Upper lobe of left lung (tissue), 6 donors: Measurements from ENCODE around the gene SPTSSB. TPM values are rescaled to one million over a fixed set of nuclear protein-coding genes. Genes with fewer than 3 reads are reported as not detected.

ENCODE experiments used
- ATAC-seq, 2 donors: fragments of 200-7000 bp; cut with Tn5 transposase; one replicate each; pipeline ENCODE4 v1.9.1; 2022; ENCODE audit warnings: mild to moderate bottlenecking in 2 of 2, moderate library complexity in 2 of 2; ENCODE audit not compliant: low FRiP score in 2 of 2
- DNase-seq, 2 donors: peaks; one replicate each; pipeline ENCODE4 v3.0.0-alpha.2; 2019 to 2020
- H3K27ac ChIP-seq, 4 donors: fragments of 200-600 bp; sonication (generic); one replicate each; pipeline ENCODE4 v1.5.1; 2016 to 2019
- H3K27me3 ChIP-seq, 4 donors: fragments of 200-600 bp; sonication (generic); one replicate each; pipeline ENCODE4 v1.5.1; 2017 to 2019
- H3K36me3 ChIP-seq, 4 donors: fragments of 200-600 bp; sonication (generic); one replicate each; pipeline ENCODE4 v1.5.1; 2016 to 2019
- H3K4me1 ChIP-seq, 4 donors: fragments of 200-600 bp; sonication (generic); one replicate each; pipeline ENCODE4 v1.5.1; 2018 to 2019
- H3K4me3 ChIP-seq, 4 donors: fragments of 200-600 bp; sonication (generic); one replicate each; pipeline ENCODE4 v1.5.1; 2017 to 2019; ENCODE audit warnings: mild to moderate bottlenecking in 2 of 4, moderate library complexity in 1 of 4
- H3K9me3 ChIP-seq, 4 donors: fragments of 200-600 bp; sonication (generic); one replicate each; pipeline ENCODE4 v1.5.1; 2018 to 2019
- EP300 ChIP-seq, 4 donors: sonication (generic); formaldehyde crosslinking; IDR thresholded peaks; one replicate each; pipeline ENCODE4 v1.5.1; 2017; ENCODE audit warnings: antibody characterized with exemption in 4 of 4, control low read depth in 2 of 4
- POLR2A ChIP-seq, 4 donors: fragments of 450-650 bp; IDR thresholded peaks; one replicate each; pipeline ENCODE4 v1.5.1; 2016 to 2017; ENCODE audit warnings: antibody characterized with exemption in 4 of 4, mild to moderate bottlenecking in 2 of 4
- POLR2AphosphoS5 ChIP-seq, 2 donors: sonication (generic); formaldehyde crosslinking; IDR thresholded peaks; one replicate each; pipeline ENCODE4 v1.5.1; 2017; ENCODE audit warnings: antibody characterized with exemption in 2 of 2
- WGBS, 2 donors: methylation state at CpG; one replicate each; pipeline ENCODE4 v1.1.5; 2017 to 2018; 5-methylcytosine and 5-hydroxymethylcytosine counted together
- total RNA-seq, 6 donors: library from RNA; depleted of rRNA in 4 of 6; stranded (reverse); fragments of >200 nt in 4 of 6; gene quantifications; one replicate each; pipeline versions ENCODE4 v1.1.0 to v1.2.1, GENCODE V29; 2016 to 2021
- TF ChIP-seq, protein P1 (sequence below), 6 experiments: fragments of 450-650 bp in 4 of 6; fragments of 200-600 bp in 2 of 6; sonication (generic) in 2 of 6; IDR thresholded peaks; one replicate each; pipeline ENCODE4 v1.5.1; 2016 to 2019; ENCODE audit warnings: antibody characterized with exemption in 6 of 6
- donor health status: DM: no; HTN: no; CAD: no; lungs with moderate emphysema.
- donor health status: DM: no; HTN: yes; CAD: no; lungs with severe emphysema.

SPTSSB gene
- total RNA-seq, 6 donors from 2014 or later: 0.46 to 1.1 (median 0.98) TPM; not detected in 3

GRCh38 chr3:161414907-161415306 lies 43.6 kb upstream of the SPTSSB start:
- TF ChIP-seq POLR2A (IDR thresholded peaks at IDR 0.05): no peak
- no peak for TF ChIP-seq POLR2AphosphoS5 (IDR thresholded peaks at IDR 0.05)
- TF ChIP-seq, protein P1, sequence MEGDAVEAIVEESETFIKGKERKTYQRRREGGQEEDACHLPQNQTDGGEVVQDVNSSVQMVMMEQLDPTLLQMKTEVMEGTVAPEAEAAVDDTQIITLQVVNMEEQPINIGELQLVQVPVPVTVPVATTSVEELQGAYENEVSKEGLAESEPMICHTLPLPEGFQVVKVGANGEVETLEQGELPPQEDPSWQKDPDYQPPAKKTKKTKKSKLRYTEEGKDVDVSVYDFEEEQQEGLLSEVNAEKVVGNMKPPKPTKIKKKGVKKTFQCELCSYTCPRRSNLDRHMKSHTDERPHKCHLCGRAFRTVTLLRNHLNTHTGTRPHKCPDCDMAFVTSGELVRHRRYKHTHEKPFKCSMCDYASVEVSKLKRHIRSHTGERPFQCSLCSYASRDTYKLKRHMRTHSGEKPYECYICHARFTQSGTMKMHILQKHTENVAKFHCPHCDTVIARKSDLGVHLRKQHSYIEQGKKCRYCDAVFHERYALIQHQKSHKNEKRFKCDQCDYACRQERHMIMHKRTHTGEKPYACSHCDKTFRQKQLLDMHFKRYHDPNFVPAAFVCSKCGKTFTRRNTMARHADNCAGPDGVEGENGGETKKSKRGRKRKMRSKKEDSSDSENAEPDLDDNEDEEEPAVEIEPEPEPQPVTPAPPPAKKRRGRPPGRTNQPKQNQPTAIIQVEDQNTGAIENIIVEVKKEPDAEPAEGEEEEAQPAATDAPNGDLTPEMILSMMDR (IDR thresholded peaks at IDR 0.05): no peak
- TF ChIP-seq EP300 (IDR thresholded peaks at IDR 0.05): no peak
- H3K9me3 ChIP-seq: no peaks in the 10 kb centered on the region
- H3K27me3 ChIP-seq: no peaks in the 10 kb centered on the region
- H3K4me3 ChIP-seq: no peak overlapping the region
- 78 to 84% methylated on average over 1 of the region's 1 CpG for WGBS, 2 donors
- no peaks in the 10 kb centered on the region for H3K36me3 ChIP-seq
- no peak for DNase-seq
- H3K4me1 ChIP-seq: peaks cover 5 to 11% (median 9%) of the 10 kb centered on the region in 4 donors
- H3K27ac ChIP-seq: no peak overlapping the region
- ATAC-seq: no peak

DNA sequence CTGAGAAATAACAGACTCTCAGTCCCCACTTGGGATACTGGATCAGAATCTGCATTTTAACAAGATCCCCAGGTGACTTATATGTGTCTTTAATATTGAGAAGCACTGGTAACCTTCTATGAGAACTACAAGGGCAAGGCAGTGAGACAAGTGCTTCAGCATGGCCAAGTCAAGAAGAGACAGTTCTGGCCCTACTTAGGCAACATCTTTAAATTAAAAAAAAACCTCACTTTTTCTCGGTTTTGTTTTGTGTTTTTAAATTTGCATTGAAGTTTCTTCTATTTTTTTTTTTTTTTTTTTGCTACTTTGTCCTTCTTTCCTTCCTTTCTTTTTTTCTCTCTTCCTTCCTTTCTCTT lies 42.5 kb upstream of the SPTSSB start:
- ATAC-seq (no peak), DNase-seq (no peak)
- no peaks in the 10 kb centered on the region for H3K27me3 ChIP-seq
- no peak overlapping the region for H3K27ac ChIP-seq
- peaks cover 5 to 11% (median 9%) of the 10 kb centered on the region in 4 donors for H3K4me1 ChIP-seq
- no peak overlapping the region for H3K4me3 ChIP-seq
- TF ChIP-seq POLR2A (IDR thresholded peaks at IDR 0.05) (no peak), POLR2AphosphoS5 (IDR thresholded peaks at IDR 0.05) (no peak), EP300 (IDR thresholded peaks at IDR 0.05) (no peak)
- TF ChIP-seq, protein P1 (IDR thresholded peaks at IDR 0.05): no peak
- H3K36me3 ChIP-seq: no peaks in the 10 kb centered on the region
- H3K9me3 ChIP-seq: no peaks in the 10 kb centered on the region
- whole genome bisulfite sequencing, 2 donors: 67 to 75% methylated on average over 1 of the region's 1 CpG

- no peaks in the 10 kb centered on the region for H3K27me3 ChIP-seq
- peaks cover 5 to 11% (median 9%) of the 10 kb centered on the region in 4 donors for H3K4me1 ChIP-seq
- ATAC-seq (peak in 1 of 2 donors; percentile 13), DNase-seq (no peak)
- H3K9me3 ChIP-seq: no peaks in the 10 kb centered on the region
- 59 to 63% methylated on average over 2 of the region's 2 CpGs for WGBS, 2 donors
- H3K4me3 ChIP-seq: no peak overlapping the region
- TF ChIP-seq EP300 (IDR thresholded peaks at IDR 0.05) (no peak), POLR2A (IDR thresholded peaks at IDR 0.05) (no peak), POLR2AphosphoS5 (IDR thresholded peaks at IDR 0.05) (no peak)
- TF ChIP-seq, protein P1 (IDR thresholded peaks at IDR 0.05): no peak
- no peaks in the 10 kb centered on the region for H3K36me3 ChIP-seq
- H3K27ac ChIP-seq: no peak overlapping the region
These were observed 42.0 kb upstream of the SPTSSB start for GRCh38 chr3:161413127-161413854.

DNA sequence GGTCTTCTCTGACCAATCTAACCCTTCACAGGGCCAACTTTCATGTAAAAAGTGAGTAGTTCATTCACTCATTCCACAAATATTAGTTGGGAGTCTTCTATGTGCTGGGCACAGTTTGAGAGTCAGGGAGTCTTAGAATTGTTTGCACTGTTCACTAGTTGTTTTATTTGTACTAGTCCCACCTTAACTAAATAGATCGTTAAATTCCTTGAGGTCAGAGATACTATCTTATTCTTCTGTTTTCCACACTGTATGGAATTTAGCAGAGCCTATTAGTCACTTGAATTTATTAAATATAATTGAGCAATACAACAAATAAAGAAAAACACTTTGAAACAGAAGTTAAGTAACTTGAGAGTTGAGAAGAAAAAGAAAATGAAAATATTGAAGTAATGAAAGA lies 40.8 kb upstream of the SPTSSB start:
- Histone ChIP-seq H3K36me3 (no peaks in the 10 kb centered on the region), H3K27me3 (no peaks in the 10 kb centered on the region), H3K4me3 (no peak overlapping the region), H3K4me1 (peaks cover 5 to 11% (median 9%) of the 10 kb centered on the region in 4 donors), H3K27ac (no peak overlapping the region), H3K9me3 (no peaks in the 10 kb centered on the region)
- no peak for DNase-seq
- TF ChIP-seq POLR2AphosphoS5 (IDR thresholded peaks at IDR 0.05): no peak
- TF ChIP-seq, protein P1 (IDR thresholded peaks at IDR 0.05): no peak
- no peak for TF ChIP-seq EP300 (IDR thresholded peaks at IDR 0.05)
- TF ChIP-seq POLR2A (IDR thresholded peaks at IDR 0.05): no peak
- ATAC-seq: no peak
- WGBS, 2 donors: 73 to 75% methylated on average over 1 of the region's 1 CpG

GRCh38 chr3:161409858-161410257 lies 38.5 kb upstream of the SPTSSB start:
- DNase-seq (no peak), ATAC-seq (no peak)
- Histone ChIP-seq H3K27ac (no peak overlapping the region), H3K4me3 (no peak overlapping the region), H3K9me3 (no peaks in the 10 kb centered on the region), H3K27me3 (no peaks in the 10 kb centered on the region), H3K4me1 (peaks cover 0 to 2% (median 0%) of the 10 kb centered on the region in 4 donors), H3K36me3 (no peaks in the 10 kb centered on the region)
- no peak for TF ChIP-seq EP300 (IDR thresholded peaks at IDR 0.05)
- no peak for TF ChIP-seq POLR2A (IDR thresholded peaks at IDR 0.05)
- TF ChIP-seq POLR2AphosphoS5 (IDR thresholded peaks at IDR 0.05): no peak
- TF ChIP-seq, protein P1 (IDR thresholded peaks at IDR 0.05): no peak
- WGBS, 2 donors: 93% methylated on average over 3 of the region's 3 CpGs
